ENCODE data around the gene GLIS1.

Gene GLIS1

GRCh38 chr1:53693773-53694717, 44.9 kb downstream of the GLIS1 start:
- no peak for DNase-seq (ENCODE audit: low read depth, low spot score)

DNA sequence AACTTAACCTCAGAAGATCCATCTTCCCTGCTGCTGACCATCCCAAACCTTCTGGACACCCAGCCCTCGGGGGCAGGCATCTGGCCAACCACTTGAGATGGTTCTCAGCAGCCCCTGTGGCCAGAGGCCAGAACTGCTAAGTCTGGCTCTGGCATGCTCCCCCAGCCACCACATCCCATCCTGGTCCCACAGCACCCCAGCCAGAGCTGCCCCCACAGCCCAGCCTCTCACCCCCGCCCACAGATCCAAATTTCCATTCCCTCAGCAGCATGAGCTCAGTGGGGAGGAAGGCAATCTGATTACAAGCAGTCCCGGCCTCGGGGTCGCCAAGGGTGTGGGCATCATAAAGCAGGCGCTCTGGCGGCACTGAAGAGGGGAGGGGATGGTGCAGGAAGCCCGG, 45.6 kb downstream of the GLIS1 start:
- no peak for DNase-seq (ENCODE audit: low read depth, low spot score)

GRCh38 chr1:53691326-53691725, 47.6 kb downstream of the GLIS1 start:
- DNase-seq (ENCODE audit: low read depth, low spot score): no peak

- no peak for DNase-seq (ENCODE audit: low read depth, low spot score)
Observed at GRCh38 chr1:53690411-53690810, 48.6 kb downstream of the GLIS1 start.

DNA sequence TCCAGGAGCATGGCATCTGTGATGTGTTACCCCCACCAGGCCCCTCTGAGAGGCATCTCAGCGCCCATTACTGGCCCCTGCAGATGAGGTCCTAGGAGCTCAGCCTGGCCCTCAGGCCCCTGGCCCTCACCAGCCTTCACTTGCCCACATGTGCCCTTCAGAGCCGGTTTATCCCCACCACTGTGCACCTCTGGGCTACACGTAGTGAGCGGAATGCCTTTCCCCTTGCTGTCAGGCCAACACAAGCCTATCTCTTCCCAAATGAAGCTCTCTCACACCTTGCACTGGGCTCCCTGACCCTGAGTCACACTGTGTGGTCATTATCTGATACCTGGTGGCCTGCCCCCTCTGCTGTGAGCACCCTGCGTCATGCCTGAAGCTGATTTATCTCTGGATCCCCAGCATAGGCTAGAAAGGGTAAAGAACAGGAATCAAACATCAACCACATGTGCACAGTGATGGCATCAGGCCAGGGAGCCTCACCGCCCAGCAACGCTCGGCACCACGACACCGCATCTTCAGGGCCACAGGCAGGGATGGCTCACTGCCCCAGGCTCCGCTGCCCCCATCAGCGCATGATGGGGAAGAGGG, 49.1 kb downstream of the GLIS1 start:
- DNase-seq (ENCODE audit: low read depth, low spot score): no peak

- no peak for DNase-seq (ENCODE audit: low read depth, low spot score)
Observed at GRCh38 chr1:53689223-53689622, 49.7 kb downstream of the GLIS1 start.

DNA sequence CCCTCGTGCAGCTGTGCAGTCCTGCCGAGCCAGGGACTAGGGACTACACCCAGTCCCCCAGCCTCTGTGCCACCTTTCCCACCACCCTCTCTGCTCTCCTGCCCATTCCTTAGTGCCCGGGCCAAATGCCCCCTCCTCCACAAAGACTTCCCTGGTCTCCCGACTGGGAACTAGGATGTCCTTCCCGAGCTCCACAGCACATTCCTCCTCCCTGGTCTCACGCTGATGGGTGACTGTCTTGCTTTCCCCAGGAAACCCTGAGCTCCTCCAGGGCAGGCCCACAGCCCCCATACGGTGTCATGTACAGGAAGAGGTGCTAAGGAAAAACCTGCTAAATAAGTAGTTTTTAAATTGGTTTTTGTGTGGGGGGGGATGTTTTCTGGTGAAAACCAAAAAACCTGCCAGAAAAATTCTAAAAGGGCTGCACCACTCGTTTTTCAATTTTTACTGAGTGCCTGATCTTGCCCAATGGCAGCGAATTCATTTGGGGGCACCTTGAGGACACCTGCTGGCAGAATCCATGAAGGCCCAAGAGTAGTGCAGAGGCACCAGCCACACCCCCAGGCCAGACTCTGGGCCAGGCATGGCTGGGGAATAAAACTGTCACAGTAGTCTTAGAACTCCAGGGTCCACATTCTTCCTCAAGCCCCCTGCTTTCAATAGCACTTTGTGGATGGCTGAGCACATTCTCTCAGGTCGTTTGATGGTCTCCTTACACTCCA, 50.4 kb downstream of the GLIS1 start:
- DNase-seq (ENCODE audit: low read depth, low spot score): no peak

GRCh38 chr1:53687901-53688300, 51.1 kb downstream of the GLIS1 start:
- no peak for DNase-seq (ENCODE audit: low read depth, low spot score)

DNA sequence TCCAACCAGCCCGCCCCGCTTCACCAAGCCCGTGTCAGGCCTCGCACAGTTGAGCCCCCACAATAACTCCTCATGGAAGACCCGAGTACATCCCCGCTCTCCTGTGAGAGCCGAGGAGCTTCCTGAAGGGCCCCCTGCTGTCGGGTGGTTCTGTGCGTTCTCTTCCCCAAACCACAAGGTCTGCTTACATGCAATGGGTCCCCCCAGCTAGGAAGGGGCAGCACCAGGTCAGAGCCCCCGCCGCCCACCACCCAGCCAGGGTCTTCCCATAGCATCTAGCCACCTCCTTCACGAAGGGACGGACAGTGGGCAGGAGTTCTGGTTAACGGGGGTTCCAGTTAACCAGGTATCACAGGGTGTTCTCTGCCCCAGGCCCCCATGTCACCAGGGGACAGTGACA, 51.5 kb downstream of the GLIS1 start:
- no peak for DNase-seq (ENCODE audit: low read depth, low spot score)

- DNase-seq (ENCODE audit: low read depth, low spot score): no peak
Observed at GRCh38 chr1:53686965-53687267, 52.0 kb downstream of the GLIS1 start.

DNA sequence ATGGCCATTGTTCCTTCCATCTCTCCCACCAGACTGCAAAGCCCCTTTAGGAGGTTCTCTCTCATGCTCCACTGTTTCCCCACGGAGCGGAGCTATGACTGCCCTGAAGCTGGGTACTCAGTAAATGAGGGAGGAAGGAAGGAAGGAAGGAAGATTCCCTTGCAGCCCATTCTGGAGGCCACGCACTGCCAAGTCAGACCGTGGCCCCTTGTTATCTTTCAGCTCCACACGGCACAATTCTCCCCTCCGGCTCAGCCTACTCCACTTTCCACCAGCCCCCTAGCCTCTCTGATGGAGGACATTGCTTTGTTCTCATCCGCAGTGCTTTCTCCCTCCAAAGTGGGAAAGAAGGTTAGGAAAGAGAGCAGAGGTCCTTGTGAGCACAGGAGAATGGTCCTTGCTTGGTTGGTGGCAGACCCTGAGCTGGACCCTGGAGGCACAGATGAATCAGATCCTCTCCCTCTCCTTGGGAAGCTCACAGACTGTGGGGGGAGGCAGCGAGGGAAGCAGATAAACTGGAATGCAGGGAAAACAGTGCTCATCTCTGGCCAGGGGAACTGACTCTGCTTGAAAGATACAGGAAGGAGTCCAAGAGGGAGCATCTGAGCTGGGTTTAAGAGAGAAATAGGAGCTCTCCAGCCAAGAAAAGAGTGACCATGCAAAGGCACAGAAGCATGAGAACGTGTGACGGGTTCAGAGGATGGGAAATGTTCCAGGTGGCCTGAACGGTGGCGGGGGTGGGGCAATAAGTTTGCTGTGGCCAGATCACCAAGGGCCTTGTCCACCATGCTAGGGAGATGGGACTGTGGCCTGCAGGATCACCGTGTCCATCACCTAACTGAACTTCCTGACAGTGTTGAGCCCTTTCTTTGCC, 52.6 kb downstream of the GLIS1 start:
- DNase-seq (ENCODE audit: low read depth, low spot score): no peak

DNA sequence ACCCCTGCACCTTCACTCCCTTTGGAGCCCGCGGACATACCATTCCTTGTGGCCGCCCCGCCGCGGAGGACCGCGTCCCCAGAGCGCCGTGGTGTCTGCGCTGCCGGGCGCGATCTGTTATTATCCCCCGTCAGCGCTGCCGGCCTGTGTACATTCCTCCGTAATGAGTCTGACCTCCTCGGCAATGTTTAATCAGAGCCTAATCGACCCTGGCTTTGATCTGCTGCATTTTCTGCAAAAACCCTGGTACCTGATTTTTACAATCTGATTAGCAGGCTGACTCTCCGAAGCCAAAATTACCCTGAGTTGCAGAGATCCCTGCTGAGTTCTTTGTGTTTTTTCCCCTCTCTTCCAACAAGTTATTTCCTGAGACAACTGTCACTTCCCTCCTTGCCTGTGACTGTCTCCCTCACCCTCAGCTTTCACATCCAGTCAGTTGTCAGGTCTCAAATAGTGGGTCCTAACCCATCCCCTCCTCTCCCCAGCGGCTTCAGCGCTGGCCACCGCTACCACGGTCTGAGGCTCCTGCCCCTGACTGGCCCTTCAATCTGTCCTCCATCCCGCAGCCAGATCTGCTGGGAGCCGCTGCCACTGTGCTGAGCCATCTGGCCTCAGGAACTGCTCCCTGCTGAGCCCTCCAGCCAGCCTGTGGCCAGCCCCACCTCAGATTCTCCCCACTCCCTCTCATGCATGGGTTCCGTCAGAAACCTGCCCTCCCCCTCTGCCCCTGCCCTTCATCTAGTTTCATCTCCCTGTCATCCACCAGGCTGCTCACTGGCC, 53.5 kb downstream of the GLIS1 start:
- DNase-seq (ENCODE audit: low read depth, low spot score): no peak

DNA sequence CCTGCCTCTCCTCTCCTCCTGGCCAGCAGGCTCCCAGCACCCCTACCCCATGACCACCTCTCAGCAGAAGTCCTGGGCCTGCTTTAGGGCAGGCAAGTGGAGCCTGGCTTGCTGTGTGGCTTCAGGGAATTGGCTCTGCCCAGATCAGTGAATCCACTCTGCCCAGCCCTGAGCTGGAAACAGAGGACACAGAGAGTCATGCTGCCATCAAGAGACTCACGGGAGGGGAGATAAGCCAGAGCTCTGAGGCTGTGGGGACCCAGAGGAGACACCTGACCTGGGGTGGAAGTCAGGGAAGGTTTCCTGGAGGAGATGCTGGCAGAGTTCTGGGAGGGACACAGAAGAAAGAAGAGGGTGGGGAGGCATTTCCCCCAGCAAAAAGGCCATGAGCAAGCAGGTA, 54.2 kb downstream of the GLIS1 start:
- DNase-seq (ENCODE audit: low read depth, low spot score): no peak

DNA sequence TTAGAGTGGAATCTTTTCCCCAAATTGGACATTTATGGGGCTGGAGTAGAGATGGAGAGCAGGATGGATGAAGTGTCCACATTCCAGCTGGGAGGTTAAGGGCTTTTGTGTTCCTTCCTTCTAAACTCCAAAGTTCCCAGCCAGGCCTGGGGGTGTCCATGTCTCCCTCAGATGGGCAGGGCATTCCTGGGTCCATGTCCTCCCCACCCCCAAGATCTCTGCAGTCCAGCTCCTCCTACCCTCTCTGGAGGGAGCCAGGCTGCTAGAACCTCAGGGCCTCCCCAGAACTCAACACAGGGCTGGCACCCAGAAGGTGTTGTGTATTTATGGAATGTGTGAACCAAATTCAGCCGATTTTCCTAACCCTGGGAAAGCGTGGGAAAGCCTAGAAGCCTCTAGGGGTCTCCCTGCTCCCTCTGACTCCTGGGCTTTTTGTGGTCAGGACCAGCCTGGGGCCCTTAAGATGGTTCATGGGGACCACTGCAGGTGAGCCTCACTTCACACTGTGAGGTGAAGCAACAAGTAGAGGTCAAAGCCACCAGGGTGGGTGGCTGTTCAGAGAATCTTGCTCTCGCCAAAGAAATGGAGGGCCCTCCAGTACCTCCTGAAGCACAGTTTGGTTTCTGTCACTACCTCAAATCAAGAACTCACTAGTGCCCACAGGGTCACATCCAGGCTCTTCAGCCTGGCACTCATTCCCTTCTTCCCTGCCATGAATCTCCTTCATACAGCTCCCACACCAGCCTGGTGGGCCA, 54.8 kb downstream of the GLIS1 start:
- no peak for DNase-seq (ENCODE audit: low read depth, low spot score)

- no peak for DNase-seq (ENCODE audit: low read depth, low spot score)
Observed at GRCh38 chr1:53682881-53683280, 56.1 kb downstream of the GLIS1 start.

DNA sequence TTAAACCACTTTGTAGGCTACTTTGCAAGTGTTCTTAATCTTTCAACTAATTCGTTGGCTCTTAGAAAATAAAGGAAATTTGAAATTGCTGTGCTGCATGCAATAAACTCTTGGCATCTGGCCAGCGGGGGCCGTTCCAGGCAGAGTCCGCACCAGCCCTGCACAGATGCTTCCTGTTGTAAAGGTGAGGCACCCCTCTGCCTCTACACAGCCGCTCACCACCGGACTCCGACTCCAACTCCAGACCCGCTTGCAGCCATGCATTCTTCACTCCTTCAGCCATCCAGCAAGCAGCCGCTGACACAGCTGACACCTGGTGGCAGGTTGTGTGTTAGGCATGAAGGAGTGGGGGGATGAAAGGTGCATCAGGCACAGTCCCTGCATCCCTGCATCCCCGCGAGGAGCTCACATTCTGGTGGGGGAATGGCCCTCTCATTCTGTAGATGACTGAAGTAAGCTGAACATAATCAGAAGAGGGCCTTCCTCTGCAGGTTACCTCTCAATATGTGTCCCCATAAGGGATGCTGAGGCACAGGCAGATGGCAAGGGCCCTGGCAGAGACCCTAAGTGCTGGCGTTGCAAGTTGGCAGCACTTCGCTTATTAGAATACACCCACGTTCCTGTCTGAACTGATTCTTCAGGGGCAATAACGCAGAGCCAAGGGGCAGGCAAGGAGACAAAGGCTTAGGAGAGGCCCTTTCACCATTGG, 56.8 kb downstream of the GLIS1 start:
- DNase-seq (ENCODE audit: low read depth, low spot score): no peak

DNA sequence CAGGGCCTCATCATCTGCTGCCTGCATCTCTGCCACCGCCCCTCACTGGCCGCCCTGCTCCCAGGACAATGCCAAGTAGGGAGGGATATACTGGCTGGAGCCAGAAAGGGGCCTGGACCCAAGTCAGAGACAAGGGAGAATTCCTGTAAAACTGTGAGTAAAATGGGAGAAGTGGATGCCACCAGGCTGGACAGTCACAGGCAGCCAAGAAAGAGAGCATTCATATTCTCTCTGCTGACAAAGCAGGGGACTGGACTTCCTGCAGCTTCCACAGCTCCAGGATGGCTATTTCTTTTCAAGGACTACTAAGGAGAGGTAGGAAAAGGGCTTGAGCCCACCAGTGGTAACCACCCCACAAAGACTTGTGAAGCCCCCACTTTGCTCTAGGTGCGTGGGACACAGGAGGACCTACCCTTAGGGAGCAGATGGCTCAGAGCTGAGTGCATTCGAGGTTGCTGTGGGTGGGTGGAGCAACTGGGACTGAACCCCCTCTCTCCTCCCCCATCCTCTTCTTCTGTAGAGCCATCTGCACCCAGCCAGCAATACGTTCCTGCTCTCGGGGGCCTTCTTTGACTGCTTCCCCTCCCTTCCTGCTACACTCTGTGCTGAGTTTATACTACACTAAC, 57.5 kb downstream of the GLIS1 start:
- DNase-seq (ENCODE audit: low read depth, low spot score): no peak

DNA sequence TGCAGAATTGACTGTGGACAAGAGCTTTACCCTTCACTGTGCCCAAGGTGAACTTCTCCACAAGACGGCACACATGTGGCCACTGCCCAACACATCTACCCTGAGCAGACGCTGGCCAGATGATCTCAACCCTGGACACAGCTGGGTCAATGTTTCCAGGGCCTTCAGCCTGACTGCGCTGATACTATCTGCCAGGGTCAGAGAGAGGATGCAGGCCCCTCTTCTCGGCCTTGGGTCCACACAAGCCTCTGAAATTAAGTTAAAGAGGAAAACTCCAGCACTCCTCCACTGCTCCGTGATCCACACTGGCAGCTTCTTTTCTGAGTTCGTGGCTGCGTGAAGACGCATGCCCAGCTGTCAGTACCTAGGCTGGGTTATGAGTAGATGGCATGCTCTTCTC, 58.1 kb downstream of the GLIS1 start:
- no peak for DNase-seq (ENCODE audit: low read depth, low spot score)

Data from activated CD4-positive, CD25-positive, alpha-beta regulatory T cell treated with anti-CD3 and anti-CD28 coated beads, Interleukin-2, amount 50 U/mL, for 16 hours (primary cell).